ENCODE measurements around the gene CAD. TPM values are rescaled to one million over a fixed set of nuclear protein-coding genes. Genes with fewer than 3 reads are reported as not detected.
"Not testable (repeated sequence)": the region's sequence is repeated elsewhere in the genome, so short reads cannot be mapped to it uniquely, and the experiment has no call there.

Gene CAD
- polyA plus RNA-seq, 1 donor from 2014 or later: 14.2 TPM

- Histone ChIP-seq H4K20me1 (ENCODE audit: insufficient read depth) (no peaks in the 10 kb centered on the region), H3K9ac (ENCODE audit: low read length) (no peak overlapping the region), H3K27ac (ENCODE audit: low read length) (no peak overlapping the region), H3K79me2 (replicated peaks; ENCODE audit: insufficient read depth, low read length) (no peaks in the 10 kb centered on the region), H3F3A (ENCODE audit: insufficient read depth, low read length, poor library complexity, severe bottlenecking) (no peaks in the 10 kb centered on the region), H3K9me2 (ENCODE audit: insufficient read depth, low read length) (no peaks in the 10 kb centered on the region), H3K27me3 (ENCODE audit: insufficient read depth, low read depth, low read length) (no peaks in the 10 kb centered on the region), H3K4me3 (ENCODE audit: low read length) (no peak overlapping the region), H3K4me2 (ENCODE audit: low read length) (no peak overlapping the region), H3K9me3 (ENCODE audit: low read length) (no peaks in the 10 kb centered on the region), H2AFZ (ENCODE audit: low read depth, low read length) (no peak overlapping the region), H3K36me3 (ENCODE audit: insufficient read depth, low read length) (no peaks in the 10 kb centered on the region)
- TF ChIP-seq SMC3 (conservative IDR thresholded peaks at IDR 0.05; ENCODE audit: poor library complexity) (no peak), EZH2 (IDR thresholded peaks at IDR 0.05; ENCODE audit: borderline replicate concordance, insufficient read depth, low read length, poor library complexity, severe bottlenecking) (no peak), MXI1 (conservative IDR thresholded peaks at IDR 0.05; ENCODE audit: poor library complexity, severe bottlenecking) (no peak), POLR2AphosphoS5 (IDR thresholded peaks at IDR 0.05) (no peak), TAF1 (IDR thresholded peaks at IDR 0.05; ENCODE audit: low read depth) (no peak), RAD21 (conservative IDR thresholded peaks at IDR 0.05) (no peak), EP300 (conservative IDR thresholded peaks at IDR 0.05; ENCODE audit: poor library complexity, severe bottlenecking) (no peak)
- TF ChIP-seq, protein P1, sequence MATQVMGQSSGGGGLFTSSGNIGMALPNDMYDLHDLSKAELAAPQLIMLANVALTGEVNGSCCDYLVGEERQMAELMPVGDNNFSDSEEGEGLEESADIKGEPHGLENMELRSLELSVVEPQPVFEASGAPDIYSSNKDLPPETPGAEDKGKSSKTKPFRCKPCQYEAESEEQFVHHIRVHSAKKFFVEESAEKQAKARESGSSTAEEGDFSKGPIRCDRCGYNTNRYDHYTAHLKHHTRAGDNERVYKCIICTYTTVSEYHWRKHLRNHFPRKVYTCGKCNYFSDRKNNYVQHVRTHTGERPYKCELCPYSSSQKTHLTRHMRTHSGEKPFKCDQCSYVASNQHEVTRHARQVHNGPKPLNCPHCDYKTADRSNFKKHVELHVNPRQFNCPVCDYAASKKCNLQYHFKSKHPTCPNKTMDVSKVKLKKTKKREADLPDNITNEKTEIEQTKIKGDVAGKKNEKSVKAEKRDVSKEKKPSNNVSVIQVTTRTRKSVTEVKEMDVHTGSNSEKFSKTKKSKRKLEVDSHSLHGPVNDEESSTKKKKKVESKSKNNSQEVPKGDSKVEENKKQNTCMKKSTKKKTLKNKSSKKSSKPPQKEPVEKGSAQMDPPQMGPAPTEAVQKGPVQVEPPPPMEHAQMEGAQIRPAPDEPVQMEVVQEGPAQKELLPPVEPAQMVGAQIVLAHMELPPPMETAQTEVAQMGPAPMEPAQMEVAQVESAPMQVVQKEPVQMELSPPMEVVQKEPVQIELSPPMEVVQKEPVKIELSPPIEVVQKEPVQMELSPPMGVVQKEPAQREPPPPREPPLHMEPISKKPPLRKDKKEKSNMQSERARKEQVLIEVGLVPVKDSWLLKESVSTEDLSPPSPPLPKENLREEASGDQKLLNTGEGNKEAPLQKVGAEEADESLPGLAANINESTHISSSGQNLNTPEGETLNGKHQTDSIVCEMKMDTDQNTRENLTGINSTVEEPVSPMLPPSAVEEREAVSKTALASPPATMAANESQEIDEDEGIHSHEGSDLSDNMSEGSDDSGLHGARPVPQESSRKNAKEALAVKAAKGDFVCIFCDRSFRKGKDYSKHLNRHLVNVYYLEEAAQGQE (IDR thresholded peaks at IDR 0.05; ENCODE audit: borderline replicate concordance): no peak
- TF ChIP-seq, protein P2, sequence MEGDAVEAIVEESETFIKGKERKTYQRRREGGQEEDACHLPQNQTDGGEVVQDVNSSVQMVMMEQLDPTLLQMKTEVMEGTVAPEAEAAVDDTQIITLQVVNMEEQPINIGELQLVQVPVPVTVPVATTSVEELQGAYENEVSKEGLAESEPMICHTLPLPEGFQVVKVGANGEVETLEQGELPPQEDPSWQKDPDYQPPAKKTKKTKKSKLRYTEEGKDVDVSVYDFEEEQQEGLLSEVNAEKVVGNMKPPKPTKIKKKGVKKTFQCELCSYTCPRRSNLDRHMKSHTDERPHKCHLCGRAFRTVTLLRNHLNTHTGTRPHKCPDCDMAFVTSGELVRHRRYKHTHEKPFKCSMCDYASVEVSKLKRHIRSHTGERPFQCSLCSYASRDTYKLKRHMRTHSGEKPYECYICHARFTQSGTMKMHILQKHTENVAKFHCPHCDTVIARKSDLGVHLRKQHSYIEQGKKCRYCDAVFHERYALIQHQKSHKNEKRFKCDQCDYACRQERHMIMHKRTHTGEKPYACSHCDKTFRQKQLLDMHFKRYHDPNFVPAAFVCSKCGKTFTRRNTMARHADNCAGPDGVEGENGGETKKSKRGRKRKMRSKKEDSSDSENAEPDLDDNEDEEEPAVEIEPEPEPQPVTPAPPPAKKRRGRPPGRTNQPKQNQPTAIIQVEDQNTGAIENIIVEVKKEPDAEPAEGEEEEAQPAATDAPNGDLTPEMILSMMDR (IDR thresholded peaks at IDR 0.05; ENCODE audit: poor library complexity, severe bottlenecking): no peak
Measured at GRCh38 chr2:27175330-27175729, 41.8 kb upstream of the CAD start.

DNA sequence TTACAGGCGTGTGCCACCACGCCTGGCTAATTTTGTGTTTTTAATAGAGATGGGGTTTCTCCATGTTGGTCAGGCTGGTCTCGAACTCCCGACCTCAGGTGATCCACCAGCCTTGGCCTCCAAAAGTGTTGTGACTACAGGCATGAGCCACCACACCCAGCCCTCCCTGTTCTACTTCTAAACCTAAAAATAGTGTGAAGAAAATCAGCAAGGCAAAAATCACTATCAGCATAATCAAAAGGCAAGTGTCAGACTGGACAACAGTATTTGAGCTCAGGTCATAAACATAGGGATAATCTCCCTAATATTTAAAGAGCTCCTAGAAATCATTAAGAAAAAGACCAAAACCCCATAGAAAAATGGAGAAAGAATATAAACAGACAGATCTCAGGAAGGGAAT, 41.4 kb upstream of the CAD start:
- H3K79me2 ChIP-seq (replicated peaks; ENCODE audit: insufficient read depth, low read length); H3K9me2 ChIP-seq (ENCODE audit: insufficient read depth, low read length); H3K4me2 ChIP-seq (ENCODE audit: low read length); H3K9ac ChIP-seq (ENCODE audit: low read length); H3K9me3 ChIP-seq (ENCODE audit: low read length); H2AFZ ChIP-seq (ENCODE audit: low read depth, low read length); H3F3A ChIP-seq (ENCODE audit: insufficient read depth, low read length, poor library complexity, severe bottlenecking); H3K27me3 ChIP-seq (ENCODE audit: insufficient read depth, low read depth, low read length); H4K20me1 ChIP-seq (ENCODE audit: insufficient read depth); H3K4me3 ChIP-seq (ENCODE audit: low read length); H3K36me3 ChIP-seq (ENCODE audit: insufficient read depth, low read length); H3K27ac ChIP-seq (ENCODE audit: low read length): not testable (repeated sequence)

All from neural cell (in vitro differentiated cells).